Right atrium auricular region (tissue), 2 donors: Measurements from ENCODE around the gene CSK. TPM values are rescaled to one million over a fixed set of nuclear protein-coding genes. Genes with fewer than 3 reads are reported as not detected.
A peak's percentile ranks its signal among the peaks of the same experiment; 100 is the strongest.

Experiments
- DNase-seq: peaks from one replicate; pipeline ENCODE4 v3.0.0-alpha.2; 2019; ENCODE audit warnings: low spot score
- H3K27ac ChIP-seq, 2 donors: fragments of 200-600 bp; sonication (generic); 1 replicate in 1 of 2; 2 replicates in 1 of 2; pipeline ENCODE4 v1.5.1; 2016 to 2019
- H3K27me3 ChIP-seq, 2 donors: fragments of 200-600 bp; sonication (generic); one replicate each; pipeline versions ENCODE4 v1.5.1 to v1.6.0; 2017 to 2019
- H3K36me3 ChIP-seq: fragments of 200-600 bp; sonication (generic); one replicate; pipeline ENCODE4 v1.5.1; 2016
- H3K4me1 ChIP-seq, 2 donors: fragments of 200-600 bp; sonication (generic); one replicate each; pipeline versions ENCODE4 v1.5.1 to v1.6.0; 2017 to 2019
- H3K4me3 ChIP-seq, 2 donors: fragments of 200-600 bp; sonication (generic); 1 replicate in 1 of 2; 2 replicates in 1 of 2; pipeline ENCODE4 v1.5.1; 2017 to 2019; ENCODE audit warnings: mild to moderate bottlenecking in 1 of 2, moderate library complexity in 1 of 2
- H3K9me3 ChIP-seq, 2 donors: fragments of 200-600 bp; sonication (generic); one replicate each; pipeline ENCODE4 v1.5.1; 2019
- CTCF ChIP-seq, 2 donors: fragments of 200-600 bp; sonication (generic); IDR thresholded peaks; one replicate each; pipeline ENCODE4 v1.5.1; 2019; ENCODE audit warnings: antibody characterized with exemption in 2 of 2
- total RNA-seq, 2 donors: library from RNA; depleted of rRNA; stranded (reverse); fragments of >200 nt; gene quantifications; one replicate each; pipeline ENCODE4 v1.1.0, GENCODE V29; 2016

CSK gene
- total RNA-seq, 2 donors from 2014 or later, result 25.6 to 26.8 TPM

GRCh38 chr15:74829486-74829885, 47.6 kb downstream of the CSK start:
- no peaks in the 10 kb centered on the region for H3K36me3 ChIP-seq
- H3K4me1 ChIP-seq, result peaks cover 0 to 28% of the 10 kb centered on the region in 2 donors
- no peak for DNase-seq
- no peak for TF ChIP-seq CTCF (IDR thresholded peaks at IDR 0.05)
- no peaks in the 10 kb centered on the region for H3K9me3 ChIP-seq
- H3K4me3 ChIP-seq, result no peak overlapping the region
- H3K27me3 ChIP-seq, result no peaks in the 10 kb centered on the region
- H3K27ac ChIP-seq, result no peak overlapping the region

GRCh38 chr15:74829991-74830390, 48.1 kb downstream of the CSK start:
- Histone ChIP-seq H3K27ac (peak overlapping the region in 1 of 2 donors; percentile 59), H3K27me3 (no peaks in the 10 kb centered on the region), H3K4me3 (no peak overlapping the region), H3K4me1 (peaks cover 0 to 28% of the 10 kb centered on the region in 2 donors), H3K36me3 (no peaks in the 10 kb centered on the region), H3K9me3 (no peaks in the 10 kb centered on the region)
- DNase-seq, result no peak
- no peak for TF ChIP-seq CTCF (IDR thresholded peaks at IDR 0.05)

GRCh38 chr15:74830868-74831267, 49.0 kb downstream of the CSK start:
- TF ChIP-seq CTCF (IDR thresholded peaks at IDR 0.05), result no peak

GRCh38 chr15:74831813-74832495, 50.1 kb downstream of the CSK start:
- H3K27ac ChIP-seq, result peak overlapping the region; percentile 59 to 81
- no peaks in the 10 kb centered on the region for H3K36me3 ChIP-seq
- TF ChIP-seq CTCF (IDR thresholded peaks at IDR 0.05), result no peak
- peaks cover 0 to 20% of the 10 kb centered on the region in 2 donors for H3K4me1 ChIP-seq
- no peak overlapping the region for H3K4me3 ChIP-seq
- H3K9me3 ChIP-seq, result no peaks in the 10 kb centered on the region
- H3K27me3 ChIP-seq, result no peaks in the 10 kb centered on the region
- DNase-seq, result no peak

More at GRCh38 chr15:74830868-74831267, 49.0 kb downstream of the CSK start:
- Histone ChIP-seq H3K27ac (peak overlapping the region; percentile 59 to 81), H3K4me1 (peaks cover 0 to 28% of the 10 kb centered on the region in 2 donors), H3K27me3 (no peaks in the 10 kb centered on the region), H3K9me3 (no peaks in the 10 kb centered on the region), H3K4me3 (no peak overlapping the region), H3K36me3 (no peaks in the 10 kb centered on the region)
- DNase-seq, result no peak

GRCh38 chr15:74832826-74833225, 50.9 kb downstream of the CSK start:
- no peaks in the 10 kb centered on the region for H3K36me3 ChIP-seq
- TF ChIP-seq CTCF (IDR thresholded peaks at IDR 0.05), result no peak
- H3K4me3 ChIP-seq, result no peak overlapping the region
- no peak overlapping the region for H3K27ac ChIP-seq
- H3K4me1 ChIP-seq, result peaks cover 0 to 20% of the 10 kb centered on the region in 2 donors
- no peak for DNase-seq
- H3K9me3 ChIP-seq, result no peaks in the 10 kb centered on the region
- no peaks in the 10 kb centered on the region for H3K27me3 ChIP-seq
